GM19324 (cell line): Measurements from ENCODE around the gene PIBF1.
A peak's percentile ranks its signal among the peaks of the same experiment; 100 is the strongest.
"Not testable (repeated sequence)": the region's sequence is repeated elsewhere in the genome, so short reads cannot be mapped to it uniquely, and the experiment has no call there.

Experiments used
- ATAC-seq: cut with Tn5 transposase; IDR thresholded peaks from one replicate; pipeline ENCODE4 v1.9.1; 2021; ENCODE audit warnings: mild to moderate bottlenecking, moderate library complexity; ENCODE audit not compliant: unreplicated experiment, low FRiP score

PIBF1 gene

DNA sequence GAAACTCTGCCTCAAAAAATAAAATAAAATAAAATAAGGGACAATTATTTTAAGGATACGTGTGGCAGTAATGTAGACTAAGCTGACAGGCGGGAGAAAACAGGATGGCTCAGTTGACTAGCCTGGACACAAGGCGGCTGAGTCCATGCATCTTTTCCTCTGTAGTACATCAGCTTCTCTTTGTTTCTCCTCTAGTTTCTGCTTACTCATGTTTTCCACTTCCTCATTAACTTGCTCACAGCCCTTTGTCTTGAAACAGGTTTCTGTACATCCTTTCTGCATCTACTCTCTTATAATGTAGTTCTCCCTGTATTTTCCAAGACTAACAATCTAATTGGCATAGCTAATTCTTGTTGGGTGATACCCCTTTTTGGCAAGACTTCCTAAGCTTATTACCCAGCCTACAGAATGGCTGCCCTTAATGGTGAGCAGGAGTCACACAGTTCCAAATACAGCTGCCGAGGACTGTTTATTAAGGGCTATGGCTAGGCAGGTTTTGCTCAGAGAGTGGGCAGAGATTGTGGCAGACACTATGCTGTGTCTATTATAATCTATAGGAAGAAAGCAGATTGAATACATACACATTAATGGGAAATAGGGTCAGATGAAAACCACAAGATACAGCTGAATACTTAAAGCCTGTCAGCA lies 218.2 kb downstream of the PIBF1 start:
- peak; percentile 65 for ATAC-seq

DNA sequence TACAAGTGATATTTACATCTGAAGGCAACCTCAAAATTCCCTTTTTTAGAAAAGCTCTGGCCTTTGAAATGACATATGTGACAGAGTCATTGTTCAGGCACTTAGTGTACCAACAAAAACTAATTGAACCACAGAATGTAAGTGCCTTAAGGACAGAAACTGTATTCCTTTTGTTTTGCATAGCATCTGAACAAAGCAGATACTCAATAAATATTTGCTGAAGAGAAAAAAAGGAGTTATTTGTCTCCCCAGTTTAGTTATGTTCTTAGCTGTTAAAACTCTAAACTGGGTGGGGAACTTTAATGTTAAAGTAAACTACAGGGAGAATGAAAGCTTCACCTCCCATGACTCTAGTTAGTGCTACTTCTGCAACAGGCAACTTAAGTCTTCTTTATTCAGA lies 220.0 kb downstream of the PIBF1 start:
- no peak for ATAC-seq

DNA sequence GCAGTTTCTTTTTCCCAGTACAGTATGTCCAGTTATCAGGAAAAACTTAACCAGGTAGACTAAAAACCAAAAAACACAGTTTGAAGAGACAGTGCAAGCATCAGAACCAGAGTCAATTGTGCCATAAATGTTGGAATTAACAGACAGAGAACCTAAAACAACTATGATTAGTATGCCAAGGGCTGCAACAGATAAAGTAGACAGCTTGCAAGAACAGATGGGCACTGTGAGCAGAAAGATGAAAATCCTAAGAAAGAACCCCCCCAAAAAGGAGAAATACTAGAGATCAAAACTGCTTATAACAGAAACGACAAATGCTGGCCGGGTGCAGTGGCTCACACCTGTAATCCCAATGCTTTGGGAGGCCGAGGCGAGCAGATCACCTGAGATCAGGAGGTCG lies 229.8 kb downstream of the PIBF1 start:
- no peak for ATAC-seq

DNA sequence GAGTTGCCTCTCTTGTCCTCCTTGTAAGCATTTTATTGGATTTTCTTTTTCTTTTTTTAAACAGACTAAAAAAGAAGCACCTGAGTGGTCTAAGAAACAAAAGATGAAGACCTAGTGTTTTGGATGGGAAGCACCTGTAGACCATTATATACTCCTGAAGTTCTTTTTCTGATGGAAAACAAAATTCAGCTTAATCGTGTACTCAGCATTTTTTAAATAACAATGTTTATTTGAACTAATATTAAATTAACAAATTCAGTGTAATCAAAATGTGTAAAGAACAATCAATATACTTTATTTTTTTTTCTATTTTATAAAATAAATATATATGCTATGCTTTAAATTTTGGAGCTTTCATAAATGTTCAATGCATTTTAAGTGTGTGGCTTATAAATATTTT lies 233.9 kb downstream of the PIBF1 start:
- no peak for ATAC-seq

DNA sequence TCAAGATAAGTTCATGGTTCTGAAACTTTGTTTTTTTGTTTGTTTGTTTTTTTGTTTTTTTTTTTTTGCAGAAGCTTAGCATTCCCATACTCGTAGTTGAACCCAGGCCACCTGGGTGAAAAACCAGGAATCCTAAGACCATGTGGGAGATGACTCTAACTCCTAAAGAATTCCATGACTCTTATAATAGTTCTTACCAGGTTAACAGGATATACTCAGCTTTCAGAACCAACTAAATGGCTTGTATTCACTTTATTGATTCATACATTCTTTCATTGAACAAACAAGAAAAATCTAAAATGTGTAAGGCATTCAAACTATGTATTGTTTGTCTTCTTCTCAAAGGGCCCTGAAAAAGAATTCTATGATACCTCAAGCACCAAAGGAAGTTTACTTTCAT lies 236.4 kb downstream of the PIBF1 start:
- ATAC-seq, result no peak

DNA sequence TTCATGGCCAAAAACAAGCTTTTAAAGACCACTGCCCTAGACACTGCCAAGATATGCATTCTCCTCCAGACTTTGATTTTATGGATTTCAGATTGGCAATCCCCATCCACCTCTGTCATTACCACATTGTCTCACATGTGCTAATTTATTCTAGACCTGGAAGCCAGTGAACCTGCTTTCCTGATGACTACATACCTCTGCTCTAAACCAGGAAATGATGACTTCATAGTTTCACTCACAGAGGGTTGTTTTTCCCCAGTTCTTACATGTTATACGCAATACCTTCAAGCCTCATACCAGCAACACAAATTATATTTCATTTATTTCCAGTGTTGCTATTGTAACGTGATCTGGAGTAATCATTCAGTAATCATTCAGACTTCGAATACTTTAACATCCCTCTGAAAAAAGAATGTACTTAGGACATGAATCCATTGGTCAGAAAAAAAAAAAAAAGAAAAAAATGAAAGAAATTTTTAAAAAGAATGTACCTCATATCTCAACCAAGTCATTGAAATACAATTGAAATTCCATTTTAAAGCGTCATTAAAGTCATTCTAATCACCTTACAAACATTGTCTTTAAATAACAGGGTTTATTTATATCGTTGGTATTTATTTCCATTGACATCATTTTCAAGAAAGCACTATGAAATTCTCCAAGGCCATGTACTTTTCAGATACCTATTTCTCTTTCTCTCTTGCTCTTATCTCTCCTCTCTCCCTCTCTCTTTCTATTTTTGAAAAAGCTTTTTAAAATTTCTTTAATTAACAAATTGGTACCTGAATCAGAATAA lies 243.5 kb downstream of the PIBF1 start:
- no peak for ATAC-seq

DNA sequence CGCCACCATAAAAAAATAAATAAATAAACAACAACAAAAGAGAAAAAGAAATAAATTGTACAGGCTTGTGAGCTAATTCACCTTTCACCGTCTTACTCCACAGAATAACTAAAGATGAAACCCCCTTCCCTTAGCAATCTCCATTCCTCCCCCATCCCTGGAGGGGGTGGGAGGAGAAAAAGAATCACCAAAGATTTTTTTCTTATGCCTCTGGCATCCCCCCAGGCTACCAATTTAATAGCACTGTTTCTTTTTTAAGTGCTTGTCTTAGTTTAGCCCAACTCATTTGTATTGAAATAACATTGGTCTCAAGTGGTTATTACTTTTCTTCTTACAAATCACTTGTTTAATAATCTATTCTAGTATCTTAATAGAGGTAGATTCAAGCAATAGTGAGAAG lies 253.0 kb downstream of the PIBF1 start:
- ATAC-seq, result no peak

DNA sequence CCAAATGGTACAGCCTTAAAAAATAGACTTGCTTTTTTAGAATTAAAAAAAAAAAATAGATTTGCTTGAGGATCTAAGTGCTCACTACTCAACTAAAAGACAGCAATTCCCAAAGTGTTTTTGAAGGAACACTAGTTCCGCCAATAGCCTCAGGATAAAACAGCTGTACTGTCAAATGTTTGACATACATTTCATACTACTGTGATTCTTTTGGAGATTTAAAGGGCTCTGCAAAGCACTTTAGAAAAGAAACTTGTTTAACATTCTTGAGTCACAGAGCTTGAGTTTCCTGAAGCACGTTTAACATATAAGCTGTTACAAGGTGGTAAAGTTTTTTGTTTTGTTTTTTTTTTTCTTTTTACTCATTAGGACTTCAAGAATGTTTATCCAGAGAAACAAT lies 253.7 kb downstream of the PIBF1 start:
- no peak for ATAC-seq

DNA sequence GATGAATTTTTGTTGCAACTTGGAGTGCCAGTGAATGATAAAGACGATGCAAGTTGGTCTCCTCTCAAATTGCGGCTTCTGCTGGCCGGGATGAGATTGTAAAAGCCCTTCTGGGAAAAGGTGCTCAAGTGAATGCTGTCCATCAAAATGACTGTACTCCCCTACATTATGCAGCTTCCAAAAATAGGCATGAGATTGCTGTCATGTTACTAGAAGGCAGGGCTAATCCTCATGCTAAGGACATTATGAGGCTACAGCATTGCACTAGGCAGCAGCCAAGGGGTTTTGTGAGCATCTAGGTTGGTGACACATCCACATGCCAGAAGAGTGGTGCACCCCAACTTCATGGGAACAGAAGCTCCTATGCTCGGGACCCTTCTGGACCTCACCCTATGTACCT lies 254.6 kb downstream of the PIBF1 start:
- no peak for ATAC-seq

DNA sequence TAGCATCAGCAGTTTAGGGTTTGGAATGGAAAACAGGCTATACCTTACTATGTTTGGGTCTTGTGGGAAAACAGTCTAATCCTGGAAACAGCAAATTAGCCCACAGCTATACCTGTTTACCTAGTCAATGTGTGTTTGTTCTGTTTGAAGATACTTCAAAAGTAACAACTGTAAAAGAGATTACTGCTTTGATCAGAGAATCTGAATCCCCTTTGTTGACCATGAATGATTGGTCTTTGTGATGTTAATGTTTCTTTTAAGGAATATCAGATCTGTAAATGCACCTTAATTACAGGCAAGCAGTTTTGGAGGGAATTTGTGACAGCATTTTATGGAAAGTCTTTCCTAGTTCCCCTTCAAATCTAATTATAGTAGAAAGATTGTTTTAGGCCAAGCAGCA lies 256.1 kb downstream of the PIBF1 start:
- ATAC-seq, result no peak

DNA sequence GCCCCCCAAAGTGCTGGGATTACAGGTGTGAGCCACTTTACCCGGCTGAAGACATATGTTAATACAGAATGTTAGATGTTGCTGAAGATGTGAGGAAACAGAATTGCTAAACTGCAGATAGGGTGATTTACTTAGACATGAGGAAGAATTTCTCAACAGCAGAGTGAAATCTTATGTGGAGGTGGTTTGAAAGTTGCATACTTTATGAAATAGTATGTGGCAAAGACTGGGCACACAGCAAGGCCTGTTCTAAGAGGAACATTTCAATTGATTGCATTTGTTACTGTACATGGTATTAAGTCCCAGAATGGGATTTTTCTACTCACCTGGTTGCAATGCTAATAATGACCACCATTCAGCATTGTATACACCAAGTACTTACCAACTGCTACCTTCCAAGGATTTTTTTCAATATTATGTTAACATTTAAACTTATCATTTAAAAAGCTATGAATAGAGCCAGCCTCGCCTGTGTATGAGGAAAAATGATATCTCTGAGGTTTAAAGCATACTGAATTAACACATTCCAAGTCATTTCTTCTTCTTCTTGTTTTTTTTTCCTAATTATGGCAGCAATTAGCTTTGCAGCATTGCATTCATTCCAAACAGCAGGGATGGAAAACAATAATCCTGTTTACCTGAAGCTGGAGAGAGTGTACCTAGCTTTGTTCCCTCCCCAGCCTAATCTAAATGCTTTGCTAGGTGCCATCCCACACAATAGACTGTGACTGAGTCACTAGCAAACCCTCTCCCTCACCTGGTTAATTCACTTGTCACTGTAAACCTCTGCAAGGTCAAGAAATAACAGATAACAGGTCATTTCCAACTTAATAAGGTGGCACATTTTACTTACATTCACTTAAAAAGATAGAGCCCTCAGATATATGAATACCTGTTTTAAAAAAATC lies 257.5 kb downstream of the PIBF1 start:
- no peak for ATAC-seq

DNA sequence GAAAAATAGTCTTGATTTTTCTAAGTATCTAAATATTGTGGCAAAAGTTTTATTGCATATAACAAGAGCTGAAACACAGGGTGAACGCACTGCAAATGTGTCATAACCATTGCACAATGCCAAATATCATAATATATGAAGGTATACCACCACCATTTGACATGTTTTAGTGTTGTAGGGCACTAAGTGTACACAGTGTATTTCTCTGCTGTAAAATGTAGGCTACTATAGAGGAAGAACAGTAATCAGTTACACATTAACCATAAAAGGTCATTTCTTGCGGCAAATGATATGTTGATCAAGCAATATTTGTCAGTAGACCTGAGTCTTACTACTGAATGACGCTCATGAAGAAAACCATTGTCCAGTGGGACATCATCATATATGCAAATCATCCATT lies 258.6 kb downstream of the PIBF1 start:
- ATAC-seq, result no peak

DNA sequence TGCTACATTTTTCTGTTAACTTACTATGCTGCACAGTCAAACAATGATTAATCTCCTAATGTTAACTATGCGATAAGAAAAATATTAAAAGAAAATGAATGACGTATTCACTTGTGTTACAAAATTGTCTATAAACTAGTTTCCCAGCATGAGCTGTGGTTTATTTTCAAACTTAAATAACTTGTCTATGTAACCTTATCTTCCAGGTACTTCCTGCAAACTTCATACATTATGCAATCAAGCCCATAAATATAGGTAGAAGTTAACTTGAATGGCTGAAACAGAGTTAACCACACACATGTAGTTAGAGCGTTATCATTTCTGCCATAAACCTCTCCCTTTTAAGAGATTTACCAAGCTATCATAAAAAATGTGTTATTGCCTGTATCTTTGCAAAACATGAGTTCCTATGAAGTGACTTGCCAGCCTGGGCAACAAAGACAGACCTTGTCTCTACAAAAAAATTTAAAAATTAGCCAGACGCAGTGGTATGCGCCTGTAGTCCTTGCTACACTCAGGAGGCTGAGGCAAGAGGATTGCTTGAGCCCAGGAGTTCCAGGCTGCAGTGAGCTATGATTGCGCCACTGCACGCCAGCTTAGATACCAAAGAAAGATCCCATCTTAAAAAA lies 259.1 kb downstream of the PIBF1 start:
- ATAC-seq, result no peak

DNA sequence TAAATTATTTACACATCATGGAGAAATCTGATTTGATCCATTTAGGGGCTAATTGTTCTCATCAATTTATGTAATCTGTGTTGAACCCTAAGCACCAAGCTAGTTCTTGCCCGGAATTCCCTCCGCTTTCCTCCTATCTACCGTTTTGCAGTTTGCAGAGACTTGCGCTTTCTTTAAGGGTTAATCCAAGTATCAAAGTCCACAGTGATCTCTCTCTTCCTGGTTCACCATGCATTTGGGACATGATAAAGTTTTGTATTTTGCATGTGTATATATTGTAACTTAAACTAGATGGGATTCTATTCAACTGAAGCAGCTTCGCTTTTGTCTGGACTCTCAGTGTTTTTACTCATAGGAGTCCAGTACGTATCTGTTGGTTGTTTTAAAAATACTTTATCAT lies 263.1 kb downstream of the PIBF1 start:
- no peak for ATAC-seq

DNA sequence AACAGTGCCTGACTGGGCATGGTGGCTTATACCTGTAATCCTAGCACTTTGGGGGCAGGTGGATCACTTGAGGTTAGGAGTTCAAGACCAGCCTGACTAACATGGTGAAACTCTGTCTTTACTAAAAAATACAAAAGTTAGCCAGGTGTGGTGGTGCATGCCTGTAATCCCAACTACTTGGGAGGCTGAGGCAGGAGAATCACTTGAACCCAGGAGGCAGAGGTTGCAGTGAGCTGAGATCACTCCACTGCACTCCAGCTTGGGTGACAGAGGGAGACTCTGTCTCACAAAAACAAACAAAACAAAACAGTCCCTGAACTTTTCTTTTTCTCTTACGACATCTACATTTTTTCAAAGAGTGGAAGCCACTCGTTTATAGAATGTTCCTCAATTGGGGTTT lies 266.7 kb downstream of the PIBF1 start:
- ATAC-seq, result not testable (repeated sequence)

DNA sequence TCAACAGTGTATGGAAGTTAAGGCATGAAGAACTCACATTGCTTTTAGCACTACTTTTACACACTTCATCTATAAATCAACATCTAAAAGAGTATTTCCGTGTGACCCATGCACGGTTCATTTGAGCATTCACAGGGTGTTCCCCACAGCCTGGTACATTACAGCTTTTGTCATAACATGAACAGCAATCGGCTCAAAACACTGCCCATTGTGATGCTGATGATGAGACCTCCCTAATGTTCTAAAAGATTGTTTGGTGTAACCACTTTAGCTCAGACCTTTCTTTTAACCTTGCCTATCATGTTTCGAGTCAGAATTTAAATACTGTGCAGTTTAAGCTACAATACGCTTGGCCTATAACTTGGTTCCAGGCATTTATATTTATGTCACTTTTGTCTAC lies 272.8 kb downstream of the PIBF1 start:
- ATAC-seq, result no peak

DNA sequence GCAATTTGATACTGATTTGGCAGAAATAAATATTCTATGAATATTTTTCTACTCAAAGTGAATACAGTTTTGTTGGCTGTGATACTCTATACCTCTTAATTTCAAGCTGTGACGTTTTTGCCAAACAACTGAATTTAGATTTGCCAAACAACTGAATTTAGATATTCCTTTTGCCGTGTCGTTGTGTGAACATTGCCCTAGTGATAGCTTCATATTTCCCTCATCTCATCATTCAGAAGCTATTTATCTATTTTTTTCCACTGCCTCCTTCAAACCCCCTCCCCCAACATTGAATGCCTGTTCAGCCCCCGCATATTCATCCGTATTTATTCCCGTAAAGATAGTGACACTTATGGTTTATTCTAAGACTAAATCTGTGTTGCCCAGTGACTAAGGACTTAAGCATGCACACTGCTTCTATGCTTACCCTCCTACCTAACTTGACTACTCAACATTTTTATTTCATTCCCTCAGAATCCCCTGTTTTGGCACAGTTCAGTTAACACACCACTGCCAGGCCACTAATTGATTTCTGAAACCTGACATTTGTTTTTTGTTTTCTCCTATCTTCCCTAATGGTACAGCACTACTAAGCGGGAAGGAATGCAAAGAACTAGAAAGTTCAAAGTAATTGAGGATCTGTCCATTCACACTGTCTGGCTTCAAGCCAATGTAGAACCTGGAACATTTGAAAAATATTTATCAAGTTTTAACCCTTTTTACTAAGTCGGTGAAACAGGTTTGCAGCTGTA lies 274.1 kb downstream of the PIBF1 start:
- ATAC-seq, result no peak

DNA sequence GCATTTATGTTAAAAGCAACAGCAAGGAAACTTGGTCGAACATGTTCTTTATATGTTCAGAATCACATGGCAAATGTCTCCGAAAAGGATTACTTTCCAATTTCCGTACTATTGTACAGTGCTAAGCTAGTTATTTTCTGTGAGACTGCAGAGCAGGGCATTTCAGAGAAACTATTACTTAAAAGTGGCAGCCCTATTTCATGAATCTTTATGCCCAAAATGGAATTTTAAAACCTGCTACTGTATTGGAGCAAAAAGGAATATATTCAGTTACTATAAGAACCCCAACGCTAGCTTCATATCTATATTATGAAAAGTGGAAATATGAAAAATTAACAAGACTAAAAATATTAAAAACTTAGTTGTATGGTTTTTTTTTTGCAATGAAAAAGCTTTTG lies 274.6 kb downstream of the PIBF1 start:
- ATAC-seq, result no peak

DNA sequence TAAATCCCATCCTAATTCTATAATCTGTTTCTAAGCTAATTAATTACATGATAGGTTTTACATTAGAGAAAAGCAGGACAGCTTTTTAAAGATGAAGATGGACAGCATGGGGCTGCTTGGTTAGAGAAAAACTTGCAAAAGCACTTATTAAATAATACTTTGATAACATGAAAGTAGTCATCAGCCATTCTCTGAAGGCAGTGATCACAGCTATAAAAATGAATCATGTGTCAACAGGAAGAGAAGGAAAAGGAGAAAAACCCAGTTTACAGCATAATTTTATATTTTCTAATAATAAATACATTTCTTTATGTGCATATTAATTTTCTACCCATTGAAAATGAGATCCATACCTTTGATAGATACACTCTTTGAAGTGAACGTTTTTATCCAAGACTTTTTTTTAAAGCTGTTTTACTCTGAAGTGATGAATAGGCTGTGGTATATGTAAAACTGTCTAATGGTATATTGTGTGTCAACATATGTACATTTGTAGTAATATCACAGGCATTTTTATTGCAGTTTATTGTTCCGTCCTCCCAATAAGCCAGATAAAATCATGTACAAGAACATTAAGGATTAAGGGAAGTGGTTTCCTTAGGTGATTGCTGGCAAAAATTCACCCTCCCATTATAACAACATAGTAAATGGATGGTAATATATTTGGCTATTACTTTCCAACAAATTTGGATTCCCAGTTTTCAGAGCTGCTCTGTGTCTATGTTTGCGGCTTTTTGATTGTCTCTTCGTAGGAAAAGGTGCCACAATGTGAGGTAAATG lies 275.5 kb downstream of the PIBF1 start:
- ATAC-seq, result no peak

DNA sequence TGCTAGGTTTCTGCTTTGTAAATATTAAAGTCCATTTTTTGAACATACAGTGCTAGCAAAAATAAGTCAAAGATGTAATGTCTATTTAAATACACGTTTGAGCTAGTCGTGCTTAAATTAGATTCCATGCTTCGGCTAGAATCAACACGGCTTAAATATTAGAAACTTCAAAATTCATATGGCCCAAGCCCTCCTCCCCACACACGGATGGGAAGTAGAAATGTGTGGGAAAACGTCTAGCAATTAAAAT lies 276.1 kb downstream of the PIBF1 start:
- no peak for ATAC-seq
